Gastroesophageal sphincter (tissue), 4 donors: ENCODE measurements around the gene OR6N1. TPM values are rescaled to one million over a fixed set of nuclear protein-coding genes. Genes with fewer than 3 reads are reported as not detected.

Experiments used
- ATAC-seq: fragments of 150-250 bp; one replicate; pipeline ENCODE4 v1.9.1; 2016; ENCODE audit warnings: mild to moderate bottlenecking, moderate library complexity
- H3K27ac ChIP-seq, 4 donors: fragments of 200-600 bp; sonication (generic) in 3 of 4; 1 replicate in 3 of 4; 2 replicates in 1 of 4; pipeline ENCODE4 v1.5.1; 2016 to 2019
- H3K27me3 ChIP-seq: fragments of 200-600 bp; sonication (generic); one replicate; pipeline ENCODE4 v1.5.1; 2019
- H3K36me3 ChIP-seq, 2 donors: fragments of 200-600 bp; sonication (generic); one replicate each; pipeline ENCODE4 v1.5.1; 2019; ENCODE audit warnings: control low read depth in 1 of 2
- H3K4me1 ChIP-seq, 3 donors: fragments of 200-600 bp; sonication (generic); 1 replicate in 2 of 3; 2 replicates in 1 of 3; pipeline ENCODE4 v1.5.1; 2016 to 2019; ENCODE audit warnings: control low read depth in 2 of 3
- H3K4me3 ChIP-seq, 2 donors: fragments of 200-600 bp; sonication (generic); one replicate each; pipeline ENCODE4 v1.5.1; 2019; ENCODE audit warnings: mild to moderate bottlenecking in 1 of 2, moderate library complexity in 1 of 2
- H3K9me3 ChIP-seq, 3 donors: fragments of 200-600 bp; sonication (generic); one replicate each; pipeline ENCODE4 v1.5.1; 2017 to 2019; ENCODE audit warnings: control low read depth in 2 of 3
- EP300 ChIP-seq: sonication (generic); formaldehyde crosslinking; IDR thresholded peaks from one replicate; pipeline ENCODE4 v1.6.1; 2017; ENCODE audit warnings: antibody characterized with exemption, mild to moderate bottlenecking
- POLR2A ChIP-seq, 2 donors: fragments of 450-650 bp; IDR thresholded peaks; one replicate each; pipeline ENCODE4 v1.6.1; 2017; ENCODE audit warnings: antibody characterized with exemption in 2 of 2, mild to moderate bottlenecking in 2 of 2, moderate library complexity in 1 of 2
- POLR2AphosphoS5 ChIP-seq: sonication (generic); formaldehyde crosslinking; IDR thresholded peaks from one replicate; pipeline ENCODE4 v1.6.1; 2017; ENCODE audit warnings: antibody characterized with exemption
- WGBS, 2 donors: methylation state at CpG; one replicate each; pipeline ENCODE4 v1.1.5; 2018; ENCODE audit warnings: low coverage in 1 of 2; 5-methylcytosine and 5-hydroxymethylcytosine counted together
- total RNA-seq, 4 donors: library from RNA; depleted of rRNA; stranded (reverse); fragments of >200 nt; gene quantifications; one replicate each; pipeline ENCODE4 v1.1.0, GENCODE V29; 2016
- TF ChIP-seq, protein P1 (sequence below), 4 experiments: fragments of 200-600 bp in 2 of 4; fragments of 450-650 bp in 2 of 4; sonication (generic) in 1 of 4; IDR thresholded peaks; one replicate each; pipeline ENCODE4 v1.5.1; 2017 to 2019; ENCODE audit warnings: antibody characterized with exemption in 4 of 4, mild to moderate bottlenecking in 2 of 4, moderate library complexity in 2 of 4

OR6N1 gene
- total RNA-seq, 4 donors from 2014 or later = not detected

DNA sequence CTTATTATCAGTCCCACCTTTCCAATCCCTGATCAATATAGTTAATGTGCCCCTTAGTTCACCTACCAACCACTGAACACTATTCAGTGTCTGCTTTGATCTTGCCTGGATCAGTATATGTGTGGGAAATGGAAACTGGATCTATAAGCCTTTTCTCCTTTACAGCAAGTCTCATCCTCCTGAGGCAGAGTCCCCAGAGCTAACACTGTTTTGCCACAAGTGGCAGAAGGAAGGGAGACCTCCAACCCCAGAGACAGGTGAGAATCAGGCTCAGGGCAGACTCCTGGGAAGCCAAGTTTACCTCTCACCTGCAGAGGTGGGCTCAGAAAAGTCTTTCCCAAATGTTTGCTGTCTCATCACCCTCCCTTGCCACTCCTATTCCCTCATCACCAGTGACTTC, 9.1 kb upstream of the OR6N1 start, which contains the start of gene OR6N2:
TSS of gene OR6N2 (minus strand) at position 101 of the 400 bp plus-strand sequence. CDS start 3,569 bp downstream, outside the sequence.
- TF ChIP-seq, protein P1, sequence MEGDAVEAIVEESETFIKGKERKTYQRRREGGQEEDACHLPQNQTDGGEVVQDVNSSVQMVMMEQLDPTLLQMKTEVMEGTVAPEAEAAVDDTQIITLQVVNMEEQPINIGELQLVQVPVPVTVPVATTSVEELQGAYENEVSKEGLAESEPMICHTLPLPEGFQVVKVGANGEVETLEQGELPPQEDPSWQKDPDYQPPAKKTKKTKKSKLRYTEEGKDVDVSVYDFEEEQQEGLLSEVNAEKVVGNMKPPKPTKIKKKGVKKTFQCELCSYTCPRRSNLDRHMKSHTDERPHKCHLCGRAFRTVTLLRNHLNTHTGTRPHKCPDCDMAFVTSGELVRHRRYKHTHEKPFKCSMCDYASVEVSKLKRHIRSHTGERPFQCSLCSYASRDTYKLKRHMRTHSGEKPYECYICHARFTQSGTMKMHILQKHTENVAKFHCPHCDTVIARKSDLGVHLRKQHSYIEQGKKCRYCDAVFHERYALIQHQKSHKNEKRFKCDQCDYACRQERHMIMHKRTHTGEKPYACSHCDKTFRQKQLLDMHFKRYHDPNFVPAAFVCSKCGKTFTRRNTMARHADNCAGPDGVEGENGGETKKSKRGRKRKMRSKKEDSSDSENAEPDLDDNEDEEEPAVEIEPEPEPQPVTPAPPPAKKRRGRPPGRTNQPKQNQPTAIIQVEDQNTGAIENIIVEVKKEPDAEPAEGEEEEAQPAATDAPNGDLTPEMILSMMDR (IDR thresholded peaks at IDR 0.05) = no peak
- no peak for TF ChIP-seq POLR2A (IDR thresholded peaks at IDR 0.05)
- no peak for TF ChIP-seq EP300
- no peak for TF ChIP-seq POLR2AphosphoS5

GRCh38 chr1:158754420-158754819, 17.6 kb downstream of the OR6N1 start, which contains the start of gene OR6K6:
Gene OR6K6, plus strand, starts transcription at chr1:158754720. Its CDS starts 168 bp downstream, at chr1:158754888.
- H3K4me1 ChIP-seq = no peaks in the 10 kb centered on the region
- H3K4me3 ChIP-seq = no peak within 1 kb of the TSS
- WGBS, 2 donors = 56 to 79% methylated on average over 2 of the region's 2 CpGs
- ATAC-seq = no peak
- no peaks in the 10 kb centered on the region for H3K36me3 ChIP-seq
- no peaks in the 10 kb centered on the region for H3K9me3 ChIP-seq
- TF ChIP-seq, protein P1 (IDR thresholded peaks at IDR 0.05) = no peak
- TF ChIP-seq POLR2A (IDR thresholded peaks at IDR 0.05) = no peak
- TF ChIP-seq EP300 = no peak
- no peak for TF ChIP-seq POLR2AphosphoS5
- H3K27me3 ChIP-seq = no peaks in the 10 kb centered on the region
- H3K27ac ChIP-seq = no peak within 1 kb of the TSS

More for the DNA sequence above, 9.1 kb upstream of the OR6N1 start, which contains the start of gene OR6N2:
- H3K4me3 ChIP-seq = no peak within 1 kb of the TSS
- no peaks in the 10 kb centered on the region for H3K27me3 ChIP-seq
- no peaks in the 10 kb centered on the region for H3K9me3 ChIP-seq
- no peaks in the 10 kb centered on the region for H3K36me3 ChIP-seq
- H3K4me1 ChIP-seq = no peaks in the 10 kb centered on the region
- ATAC-seq = no peak
- H3K27ac ChIP-seq = no peak within 1 kb of the TSS

- ATAC-seq = no peak
- 50 to 100% methylated on average over 1 to 2 of the region's 9 CpGs for WGBS, 2 donors
- TF ChIP-seq EP300 (no peak), POLR2A (IDR thresholded peaks at IDR 0.05) (no peak), POLR2AphosphoS5 (no peak)
- TF ChIP-seq, protein P1 (IDR thresholded peaks at IDR 0.05) = no peak
- Histone ChIP-seq H3K27me3 (no peaks in the 10 kb centered on the region), H3K9me3 (no peaks in the 10 kb centered on the region), H3K4me1 (no peaks in the 10 kb centered on the region), H3K27ac (no peak overlapping the region), H3K4me3 (no peak overlapping the region), H3K36me3 (no peaks in the 10 kb centered on the region)
These were observed 19.8 kb downstream of the OR6N1 start for GRCh38 chr1:158752155-158752712.

- no peak overlapping the region for H3K27ac ChIP-seq
- H3K27me3 ChIP-seq = no peaks in the 10 kb centered on the region
- TF ChIP-seq POLR2AphosphoS5 = no peak
- no peak for TF ChIP-seq EP300
- no peak for TF ChIP-seq POLR2A (IDR thresholded peaks at IDR 0.05)
- TF ChIP-seq, protein P1 (IDR thresholded peaks at IDR 0.05) = no peak
- H3K4me3 ChIP-seq = no peak overlapping the region
- no peaks in the 10 kb centered on the region for H3K36me3 ChIP-seq
- no peaks in the 10 kb centered on the region for H3K9me3 ChIP-seq
- no peak for ATAC-seq
- H3K4me1 ChIP-seq = no peaks in the 10 kb centered on the region
These were observed 36.1 kb downstream of the OR6N1 start for GRCh38 chr1:158735848-158736247.

- Histone ChIP-seq H3K36me3 (no peaks in the 10 kb centered on the region), H3K9me3 (no peaks in the 10 kb centered on the region), H3K4me1 (no peaks in the 10 kb centered on the region), H3K4me3 (no peak overlapping the region), H3K27me3 (no peaks in the 10 kb centered on the region), H3K27ac (no peak overlapping the region)
- TF ChIP-seq POLR2A (IDR thresholded peaks at IDR 0.05) (no peak), POLR2AphosphoS5 (no peak), EP300 (no peak)
- TF ChIP-seq, protein P1 (IDR thresholded peaks at IDR 0.05) = no peak
- 34 to 63% methylated on average over 2 of the region's 2 CpGs for WGBS, 2 donors
- ATAC-seq = no peak
These were observed 39.5 kb downstream of the OR6N1 start for GRCh38 chr1:158732524-158732923.
